Measurements from ENCODE around the gene CXorf49.

CXorf49 gene

DNA sequence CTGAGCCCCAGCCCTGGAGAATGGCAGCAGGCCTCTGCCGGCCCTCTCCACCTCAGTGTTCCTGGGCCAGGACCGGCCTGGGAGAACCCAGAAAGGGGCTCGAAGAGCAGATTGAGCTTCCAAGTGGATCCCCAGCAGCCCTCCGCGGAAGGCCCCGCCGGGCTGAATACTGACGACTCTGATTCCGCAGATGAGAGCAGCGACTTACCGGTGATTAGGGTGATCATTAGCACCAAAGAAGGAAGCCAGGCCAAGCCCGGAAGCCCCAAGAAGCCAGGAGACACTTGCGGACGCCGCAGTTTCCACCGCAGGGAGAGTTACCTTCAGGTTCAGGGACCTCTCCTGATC is 49.9 kb downstream of the CXorf49 start:
- no peak for ATAC-seq
- TF ChIP-seq TCF4 (CRISPR knock-in tag; IDR thresholded peaks at IDR 0.05; ENCODE audit: borderline replicate concordance) (no peak), ZNF70 (CRISPR knock-in tag; IDR thresholded peaks at IDR 0.05) (no peak), ZNF565 (CRISPR knock-in tag; conservative IDR thresholded peaks at IDR 0.05; ENCODE audit: low read depth) (no peak), ESRRG (CRISPR knock-in tag; IDR thresholded peaks at IDR 0.05) (no peak)
- TF ChIP-seq, protein P1, sequence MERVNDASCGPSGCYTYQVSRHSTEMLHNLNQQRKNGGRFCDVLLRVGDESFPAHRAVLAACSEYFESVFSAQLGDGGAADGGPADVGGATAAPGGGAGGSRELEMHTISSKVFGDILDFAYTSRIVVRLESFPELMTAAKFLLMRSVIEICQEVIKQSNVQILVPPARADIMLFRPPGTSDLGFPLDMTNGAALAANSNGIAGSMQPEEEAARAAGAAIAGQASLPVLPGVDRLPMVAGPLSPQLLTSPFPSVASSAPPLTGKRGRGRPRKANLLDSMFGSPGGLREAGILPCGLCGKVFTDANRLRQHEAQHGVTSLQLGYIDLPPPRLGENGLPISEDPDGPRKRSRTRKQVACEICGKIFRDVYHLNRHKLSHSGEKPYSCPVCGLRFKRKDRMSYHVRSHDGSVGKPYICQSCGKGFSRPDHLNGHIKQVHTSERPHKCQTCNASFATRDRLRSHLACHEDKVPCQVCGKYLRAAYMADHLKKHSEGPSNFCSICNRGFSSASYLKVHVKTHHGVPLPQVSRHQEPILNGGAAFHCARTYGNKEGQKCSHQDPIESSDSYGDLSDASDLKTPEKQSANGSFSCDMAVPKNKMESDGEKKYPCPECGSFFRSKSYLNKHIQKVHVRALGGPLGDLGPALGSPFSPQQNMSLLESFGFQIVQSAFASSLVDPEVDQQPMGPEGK (CRISPR knock-in tag; IDR thresholded peaks at IDR 0.05; ENCODE audit: borderline replicate concordance), result no peak
- TF ChIP-seq, protein P2, sequence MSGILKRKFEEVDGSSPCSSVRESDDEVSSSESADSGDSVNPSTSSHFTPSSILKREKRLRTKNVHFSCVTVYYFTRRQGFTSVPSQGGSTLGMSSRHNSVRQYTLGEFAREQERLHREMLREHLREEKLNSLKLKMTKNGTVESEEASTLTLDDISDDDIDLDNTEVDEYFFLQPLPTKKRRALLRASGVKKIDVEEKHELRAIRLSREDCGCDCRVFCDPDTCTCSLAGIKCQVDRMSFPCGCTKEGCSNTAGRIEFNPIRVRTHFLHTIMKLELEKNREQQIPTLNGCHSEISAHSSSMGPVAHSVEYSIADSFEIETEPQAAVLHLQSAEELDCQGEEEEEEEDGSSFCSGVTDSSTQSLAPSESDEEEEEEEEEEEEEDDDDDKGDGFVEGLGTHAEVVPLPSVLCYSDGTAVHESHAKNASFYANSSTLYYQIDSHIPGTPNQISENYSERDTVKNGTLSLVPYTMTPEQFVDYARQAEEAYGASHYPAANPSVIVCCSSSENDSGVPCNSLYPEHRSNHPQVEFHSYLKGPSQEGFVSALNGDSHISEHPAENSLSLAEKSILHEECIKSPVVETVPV (CRISPR knock-in tag; IDR thresholded peaks at IDR 0.05), result no peak
- TF ChIP-seq, protein P3, sequence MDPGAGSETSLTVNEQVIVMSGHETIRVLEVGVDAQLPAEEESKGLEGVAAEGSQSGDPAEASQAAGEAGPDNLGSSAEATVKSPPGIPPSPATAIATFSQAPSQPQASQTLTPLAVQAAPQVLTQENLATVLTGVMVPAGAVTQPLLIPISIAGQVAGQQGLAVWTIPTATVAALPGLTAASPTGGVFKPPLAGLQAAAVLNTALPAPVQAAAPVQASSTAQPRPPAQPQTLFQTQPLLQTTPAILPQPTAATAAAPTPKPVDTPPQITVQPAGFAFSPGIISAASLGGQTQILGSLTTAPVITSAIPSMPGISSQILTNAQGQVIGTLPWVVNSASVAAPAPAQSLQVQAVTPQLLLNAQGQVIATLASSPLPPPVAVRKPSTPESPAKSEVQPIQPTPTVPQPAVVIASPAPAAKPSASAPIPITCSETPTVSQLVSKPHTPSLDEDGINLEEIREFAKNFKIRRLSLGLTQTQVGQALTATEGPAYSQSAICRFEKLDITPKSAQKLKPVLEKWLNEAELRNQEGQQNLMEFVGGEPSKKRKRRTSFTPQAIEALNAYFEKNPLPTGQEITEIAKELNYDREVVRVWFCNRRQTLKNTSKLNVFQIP (CRISPR knock-in tag; IDR thresholded peaks at IDR 0.05; ENCODE audit: borderline replicate concordance, low read depth), result no peak

DNA sequence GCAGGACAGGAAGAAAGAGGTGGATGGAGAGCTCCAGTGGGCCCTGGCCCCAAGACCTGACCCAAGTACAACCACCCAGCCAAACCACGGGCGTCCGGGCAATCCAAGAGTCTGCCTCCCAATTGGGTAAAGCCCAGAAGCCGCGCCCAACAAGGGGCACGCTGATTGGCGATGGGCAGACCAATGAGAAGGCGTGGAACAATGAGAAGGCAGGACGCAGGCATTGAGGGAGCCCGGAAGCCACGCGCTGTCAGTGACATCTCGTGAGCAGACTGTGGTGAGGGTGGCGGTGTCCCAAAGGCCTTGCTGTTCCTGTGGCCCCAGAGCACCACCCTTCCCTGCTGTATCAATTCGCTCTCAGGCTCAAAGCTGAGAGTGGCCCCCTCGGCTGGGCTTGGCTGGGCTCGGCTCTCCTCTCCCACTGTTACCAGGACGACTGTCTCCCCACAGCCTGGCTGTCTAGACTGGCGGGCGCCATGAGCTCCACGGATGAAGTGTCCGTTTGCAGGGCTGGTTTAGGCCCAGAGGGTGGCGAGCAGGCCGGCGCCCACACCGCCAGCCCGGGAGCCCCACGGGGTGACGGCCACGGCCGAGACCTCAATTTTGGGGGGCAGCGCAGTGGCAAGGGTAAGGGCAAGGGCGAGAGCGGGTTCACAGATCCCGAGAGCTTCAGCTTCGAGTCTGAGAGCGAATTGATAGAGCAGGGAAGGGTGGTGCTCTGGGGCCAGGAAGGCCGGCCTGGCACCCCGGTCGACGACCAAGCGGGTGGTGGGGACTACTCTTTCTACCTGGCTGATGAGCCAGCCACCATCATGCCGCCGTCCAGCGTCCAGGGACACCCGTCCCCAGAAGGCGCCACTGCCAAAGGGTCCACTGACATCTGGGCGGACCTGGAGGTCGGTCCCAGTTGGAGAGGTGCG is 50.5 kb downstream of the CXorf49 start, which contains the start of gene LOC101059915:
Gene LOC101059915 (plus strand): TSS at position 219 of the 920 bp plus-strand sequence.
- no peak for ATAC-seq
- no peak for TF ChIP-seq ZC3H10 (CRISPR knock-in tag; IDR thresholded peaks at IDR 0.05)
- no peak for TF ChIP-seq ZNF70 (CRISPR knock-in tag; IDR thresholded peaks at IDR 0.05)
- no peak for TF ChIP-seq ARNTL (CRISPR knock-in tag; IDR thresholded peaks at IDR 0.05; ENCODE audit: borderline replicate concordance, low read depth)
- no peak for TF ChIP-seq BACH2 (CRISPR knock-in tag; IDR thresholded peaks at IDR 0.05; ENCODE audit: borderline replicate concordance)

DNA sequence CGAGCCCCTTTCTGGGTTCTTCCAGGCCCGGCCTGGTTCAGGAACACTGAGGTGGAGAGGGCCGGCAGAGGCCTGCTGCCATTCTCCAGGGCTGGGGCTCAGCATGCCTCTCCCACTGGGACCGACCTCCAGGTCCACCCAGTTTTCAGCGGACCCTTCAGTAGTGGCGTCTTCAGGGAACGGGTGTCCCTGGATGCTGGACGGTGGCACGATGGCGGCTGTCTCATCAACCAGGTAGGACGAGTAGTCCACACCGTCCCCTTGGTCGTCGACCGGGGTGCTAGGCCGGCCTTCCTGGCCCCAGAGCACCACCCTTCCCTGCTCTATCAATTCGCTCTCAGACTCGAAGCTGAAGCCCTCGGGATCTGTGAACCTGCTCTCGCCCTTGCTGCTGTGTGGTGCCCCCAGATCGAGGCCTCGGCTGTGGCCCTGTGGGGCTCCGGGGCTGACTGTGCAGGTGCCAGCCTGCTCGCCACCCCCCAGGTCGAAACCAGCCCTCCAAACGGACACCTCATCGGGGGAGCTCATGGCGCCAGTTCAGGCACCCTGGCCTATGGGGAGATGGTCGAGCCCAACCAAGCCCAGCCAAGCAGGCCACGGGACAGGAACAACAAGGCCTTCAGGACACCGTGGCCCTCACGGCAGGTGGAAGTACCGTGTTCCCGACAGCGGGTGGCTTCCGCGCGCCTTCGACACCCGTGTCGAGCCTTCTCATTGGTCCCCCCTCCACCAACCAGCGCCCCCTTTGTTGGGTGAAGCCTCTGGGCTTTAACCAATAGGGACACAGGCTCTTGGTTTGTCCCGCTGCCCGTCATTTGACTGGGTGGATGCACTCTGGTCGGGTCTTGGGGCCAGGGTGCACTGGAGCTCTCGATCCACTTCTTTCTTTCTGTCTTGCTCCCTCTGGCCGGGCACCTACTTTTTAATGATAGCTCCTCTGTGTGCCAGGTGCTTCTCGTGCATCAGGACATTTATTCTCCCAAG is 51.6 kb downstream of the CXorf49 start:
- TF ChIP-seq, protein P4, sequence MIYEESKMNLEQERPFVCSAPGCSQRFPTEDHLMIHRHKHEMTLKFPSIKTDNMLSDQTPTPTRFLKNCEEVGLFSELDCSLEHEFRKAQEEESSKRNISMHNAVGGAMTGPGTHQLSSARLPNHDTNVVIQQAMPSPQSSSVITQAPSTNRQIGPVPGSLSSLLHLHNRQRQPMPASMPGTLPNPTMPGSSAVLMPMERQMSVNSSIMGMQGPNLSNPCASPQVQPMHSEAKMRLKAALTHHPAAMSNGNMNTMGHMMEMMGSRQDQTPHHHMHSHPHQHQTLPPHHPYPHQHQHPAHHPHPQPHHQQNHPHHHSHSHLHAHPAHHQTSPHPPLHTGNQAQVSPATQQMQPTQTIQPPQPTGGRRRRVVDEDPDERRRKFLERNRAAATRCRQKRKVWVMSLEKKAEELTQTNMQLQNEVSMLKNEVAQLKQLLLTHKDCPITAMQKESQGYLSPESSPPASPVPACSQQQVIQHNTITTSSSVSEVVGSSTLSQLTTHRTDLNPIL (CRISPR knock-in tag; IDR thresholded peaks at IDR 0.05; ENCODE audit: low read depth), result no peak
- TF ChIP-seq, protein P3 (CRISPR knock-in tag; IDR thresholded peaks at IDR 0.05; ENCODE audit: borderline replicate concordance, low read depth), result no peak
- no peak for TF ChIP-seq ZFP30 (CRISPR knock-in tag; IDR thresholded peaks at IDR 0.05)
- no peak for TF ChIP-seq ISL1 (CRISPR knock-in tag; IDR thresholded peaks at IDR 0.05)
- TF ChIP-seq TCF4 (CRISPR knock-in tag; IDR thresholded peaks at IDR 0.05; ENCODE audit: borderline replicate concordance), result no peak
- TF ChIP-seq ZNF8 (CRISPR knock-in tag; IDR thresholded peaks at IDR 0.05), result no peak
- TF ChIP-seq RARB (CRISPR knock-in tag; IDR thresholded peaks at IDR 0.05), result no peak
- no peak for TF ChIP-seq ZFP3 (CRISPR knock-in tag; IDR thresholded peaks at IDR 0.05)
- no peak for TF ChIP-seq OSR1 (CRISPR knock-in tag; IDR thresholded peaks at IDR 0.05)
- no peak for TF ChIP-seq GLIS3 (CRISPR knock-in tag; IDR thresholded peaks at IDR 0.05)
- TF ChIP-seq ZNF70 (CRISPR knock-in tag; IDR thresholded peaks at IDR 0.05), result no peak
- no peak for TF ChIP-seq CSDC2 (CRISPR knock-in tag; IDR thresholded peaks at IDR 0.05)
- TF ChIP-seq, protein P5, sequence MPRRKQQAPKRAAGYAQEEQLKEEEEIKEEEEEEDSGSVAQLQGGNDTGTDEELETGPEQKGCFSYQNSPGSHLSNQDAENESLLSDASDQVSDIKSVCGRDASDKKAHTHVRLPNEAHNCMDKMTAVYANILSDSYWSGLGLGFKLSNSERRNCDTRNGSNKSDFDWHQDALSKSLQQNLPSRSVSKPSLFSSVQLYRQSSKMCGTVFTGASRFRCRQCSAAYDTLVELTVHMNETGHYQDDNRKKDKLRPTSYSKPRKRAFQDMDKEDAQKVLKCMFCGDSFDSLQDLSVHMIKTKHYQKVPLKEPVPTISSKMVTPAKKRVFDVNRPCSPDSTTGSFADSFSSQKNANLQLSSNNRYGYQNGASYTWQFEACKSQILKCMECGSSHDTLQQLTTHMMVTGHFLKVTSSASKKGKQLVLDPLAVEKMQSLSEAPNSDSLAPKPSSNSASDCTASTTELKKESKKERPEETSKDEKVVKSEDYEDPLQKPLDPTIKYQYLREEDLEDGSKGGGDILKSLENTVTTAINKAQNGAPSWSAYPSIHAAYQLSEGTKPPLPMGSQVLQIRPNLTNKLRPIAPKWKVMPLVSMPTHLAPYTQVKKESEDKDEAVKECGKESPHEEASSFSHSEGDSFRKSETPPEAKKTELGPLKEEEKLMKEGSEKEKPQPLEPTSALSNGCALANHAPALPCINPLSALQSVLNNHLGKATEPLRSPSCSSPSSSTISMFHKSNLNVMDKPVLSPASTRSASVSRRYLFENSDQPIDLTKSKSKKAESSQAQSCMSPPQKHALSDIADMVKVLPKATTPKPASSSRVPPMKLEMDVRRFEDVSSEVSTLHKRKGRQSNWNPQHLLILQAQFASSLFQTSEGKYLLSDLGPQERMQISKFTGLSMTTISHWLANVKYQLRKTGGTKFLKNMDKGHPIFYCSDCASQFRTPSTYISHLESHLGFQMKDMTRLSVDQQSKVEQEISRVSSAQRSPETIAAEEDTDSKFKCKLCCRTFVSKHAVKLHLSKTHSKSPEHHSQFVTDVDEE (CRISPR knock-in tag; IDR thresholded peaks at IDR 0.05), result no peak
- ATAC-seq, result no peak
